Measurements from ENCODE around the gene IL17RB.

Gene IL17RB

GRCh38 chr3:53846134-53846850 is at the start of gene IL17RB, which contains the start of gene CHDH:
Gene IL17RB, plus strand, starts transcription at chr3:53846568. Its CDS starts 21 bp downstream, at chr3:53846589.
Gene CHDH, minus strand, starts transcription at chr3:53846419. Its CDS starts 22,411 bp downstream, at chr3:53824008.
- peak; percentile 19 for DNase-seq (ENCODE audit: low spot score)

GRCh38 chr3:53798144-53798543 is 48.2 kb upstream of the IL17RB start:
- no peak for DNase-seq (ENCODE audit: low spot score)

- DNase-seq (ENCODE audit: low spot score), result no peak
Measured at GRCh38 chr3:53799338-53799865, 47.0 kb upstream of the IL17RB start.

GRCh38 chr3:53800041-53800906 is 46.1 kb upstream of the IL17RB start:
- DNase-seq (ENCODE audit: low spot score), result peak; percentile 22

GRCh38 chr3:53801319-53801718 is 45.0 kb upstream of the IL17RB start:
- DNase-seq (ENCODE audit: low spot score), result no peak

GRCh38 chr3:53802256-53802880 is 44.0 kb upstream of the IL17RB start:
- DNase-seq (ENCODE audit: low spot score), result no peak

- no peak for DNase-seq (ENCODE audit: low spot score)
Measured at GRCh38 chr3:53803124-53803815, 43.1 kb upstream of the IL17RB start.

GRCh38 chr3:53803816-53804695 is 42.3 kb upstream of the IL17RB start:
- DNase-seq (ENCODE audit: low spot score), result no peak

- peak; percentile 95 for DNase-seq (ENCODE audit: low spot score)
Measured at GRCh38 chr3:53804697-53805462, 41.5 kb upstream of the IL17RB start.

- no peak for DNase-seq (ENCODE audit: low spot score)
Measured at GRCh38 chr3:53805463-53806159, 40.8 kb upstream of the IL17RB start.

GRCh38 chr3:53806182-53807116 is 39.9 kb upstream of the IL17RB start:
- peak; percentile 85 for DNase-seq (ENCODE audit: low spot score)

GRCh38 chr3:53807117-53807810 is 39.1 kb upstream of the IL17RB start:
- DNase-seq (ENCODE audit: low spot score), result no peak

GRCh38 chr3:53808496-53808895 is 37.9 kb upstream of the IL17RB start:
- DNase-seq (ENCODE audit: low spot score), result no peak

- no peak for DNase-seq (ENCODE audit: low spot score)
Measured at GRCh38 chr3:53809267-53809666, 37.1 kb upstream of the IL17RB start.

- DNase-seq (ENCODE audit: low spot score), result no peak
Measured at GRCh38 chr3:53809764-53810400, 36.5 kb upstream of the IL17RB start.

- DNase-seq (ENCODE audit: low spot score), result no peak
Measured at GRCh38 chr3:53811143-53811927, 35.0 kb upstream of the IL17RB start.
